ENCODE data around the gene GRIN2C.
A peak's percentile ranks its signal among the peaks of the same experiment; 100 is the strongest.

Gene GRIN2C

DNA sequence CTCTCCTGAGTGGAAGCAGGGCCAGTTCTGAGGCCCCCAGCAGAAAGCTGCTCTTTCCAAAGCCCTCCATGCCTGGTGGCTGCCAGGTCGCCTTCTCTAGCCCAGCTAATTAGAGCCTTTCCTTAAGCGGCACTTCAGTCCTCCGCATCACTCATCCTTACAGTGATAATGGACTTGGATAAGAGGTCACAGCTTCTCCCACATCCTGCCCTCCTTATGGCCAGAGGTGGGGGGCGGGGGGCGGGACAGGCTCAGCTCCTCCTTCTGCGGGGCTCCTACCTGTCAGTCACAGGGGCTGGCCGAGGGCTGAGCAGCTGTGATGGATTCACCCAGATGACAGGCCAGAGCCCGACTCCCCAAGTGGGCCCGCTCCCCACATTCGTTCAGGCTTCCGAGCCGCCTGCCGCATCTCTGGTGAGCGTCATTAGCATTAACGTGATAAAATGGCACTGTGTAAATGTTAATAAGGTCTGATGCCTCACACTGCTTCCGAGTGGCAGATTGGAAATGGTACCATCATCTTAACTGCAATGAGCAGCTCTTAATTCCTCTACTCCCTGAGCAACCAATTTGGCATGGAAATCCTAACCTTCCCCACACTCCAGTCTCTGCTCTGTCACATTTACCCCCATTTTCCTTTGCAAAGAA lies 41.3 kb downstream of the GRIN2C start:
- DNase-seq: no peak

DNA sequence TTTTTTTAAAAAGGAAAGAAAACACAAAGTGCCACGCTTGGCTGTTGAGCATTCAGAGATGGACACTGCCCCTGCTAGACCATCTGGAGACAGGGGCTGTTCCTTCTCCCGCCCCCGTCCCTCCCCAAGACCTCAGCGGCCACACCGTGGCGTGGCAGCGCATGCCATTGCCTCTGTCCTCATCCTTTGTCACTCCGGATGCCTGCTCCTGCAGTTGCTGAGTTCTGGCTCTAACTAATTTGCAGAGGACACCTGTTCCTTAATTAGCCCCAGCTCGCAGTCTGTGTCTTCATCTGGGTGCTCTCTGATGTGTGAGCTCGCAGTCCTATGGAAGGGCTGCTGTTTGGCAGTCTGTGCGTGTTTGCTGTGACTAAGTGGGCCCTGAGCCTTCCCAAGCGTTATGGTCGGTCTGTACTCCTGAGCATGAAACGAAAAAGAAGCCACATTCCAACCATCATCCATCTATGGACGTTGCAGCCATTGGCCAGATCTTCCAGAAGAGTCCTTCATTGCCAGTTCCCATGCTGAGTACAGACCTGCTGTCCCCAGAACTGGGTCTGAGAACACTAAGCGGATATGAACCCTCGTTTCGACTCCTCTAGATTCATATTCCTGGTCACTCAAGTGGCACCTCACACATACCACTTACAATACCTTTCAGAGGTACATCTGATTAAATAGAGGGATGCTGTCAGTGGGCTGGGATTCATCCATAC lies 42.6 kb downstream of the GRIN2C start:
- no peak for DNase-seq

GRCh38 chr17:74815550-74816370 lies 43.9 kb downstream of the GRIN2C start:
- DNase-seq: peak in 1 of 2 experiments; percentile 11

- no peak for DNase-seq
These were observed 44.6 kb downstream of the GRIN2C start for GRCh38 chr17:74815067-74815466.

GRCh38 chr17:74814453-74814852 lies 45.2 kb downstream of the GRIN2C start:
- no peak for DNase-seq

- DNase-seq: no peak
These were observed 47.3 kb downstream of the GRIN2C start for GRCh38 chr17:74812109-74813009.

DNA sequence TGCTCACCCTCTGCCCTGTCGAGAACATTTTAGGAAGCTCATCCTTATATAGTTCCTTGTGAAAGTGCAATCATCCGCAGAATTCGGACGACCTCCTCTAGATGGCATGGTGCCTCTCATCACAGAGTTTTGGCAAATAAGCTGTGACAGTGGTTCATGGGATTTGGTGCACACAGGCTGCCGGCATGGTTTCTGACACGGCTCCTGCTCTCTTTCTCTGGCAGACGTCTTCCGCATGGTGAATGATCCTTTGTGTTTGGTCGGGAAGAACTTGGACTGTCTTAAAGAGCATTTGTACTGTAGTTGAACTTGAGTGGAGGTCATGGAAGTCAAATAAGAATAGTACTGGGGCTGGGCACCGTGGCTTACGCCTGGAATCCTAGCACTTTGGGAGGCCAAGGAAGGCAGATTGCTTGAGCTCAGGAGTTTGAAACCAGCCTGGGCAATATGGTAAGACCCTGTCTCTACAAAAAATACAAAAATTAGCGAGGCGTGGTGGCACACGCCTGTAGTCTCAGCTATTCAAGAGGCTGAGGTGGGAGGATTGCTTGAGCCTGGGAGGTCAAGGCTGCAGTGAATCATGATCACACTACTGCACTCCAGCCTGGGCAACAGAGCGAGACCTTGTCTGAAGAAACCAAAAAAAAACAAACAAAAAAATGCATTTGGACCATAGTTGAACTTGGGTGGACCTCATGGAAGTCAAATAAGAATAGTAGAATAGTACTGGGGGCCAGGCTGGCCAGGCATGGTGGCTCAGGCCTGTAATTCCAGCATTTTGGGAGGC lies 48.8 kb downstream of the GRIN2C start:
- DNase-seq: no peak

GRCh38 chr17:74808714-74809430 lies 50.8 kb downstream of the GRIN2C start:
- peak in 1 of 2 experiments; percentile 45 for DNase-seq

- DNase-seq: peak in 1 of 2 experiments; percentile 22
These were observed 51.8 kb downstream of the GRIN2C start for GRCh38 chr17:74807925-74808324.

DNA sequence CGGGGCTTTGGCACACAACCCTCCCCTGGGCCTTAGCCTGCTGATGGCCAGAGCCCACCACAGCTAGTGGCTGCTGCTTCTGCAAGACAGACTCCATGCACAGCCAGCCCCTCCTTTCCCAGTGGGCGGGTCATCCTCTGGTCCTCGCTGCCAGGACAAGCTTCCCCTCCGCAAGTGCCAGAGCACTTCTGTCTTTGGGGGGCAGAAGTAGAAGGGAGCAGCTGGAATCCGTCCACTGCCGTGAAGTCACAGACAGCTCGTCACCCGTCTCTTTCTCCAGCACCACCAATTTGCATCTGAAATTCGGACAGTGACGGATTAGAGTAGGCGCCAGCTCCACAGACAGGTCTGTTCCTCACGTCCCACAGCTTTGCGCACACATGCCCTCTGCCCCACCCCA lies 52.2 kb downstream of the GRIN2C start:
- no peak for DNase-seq

DNA sequence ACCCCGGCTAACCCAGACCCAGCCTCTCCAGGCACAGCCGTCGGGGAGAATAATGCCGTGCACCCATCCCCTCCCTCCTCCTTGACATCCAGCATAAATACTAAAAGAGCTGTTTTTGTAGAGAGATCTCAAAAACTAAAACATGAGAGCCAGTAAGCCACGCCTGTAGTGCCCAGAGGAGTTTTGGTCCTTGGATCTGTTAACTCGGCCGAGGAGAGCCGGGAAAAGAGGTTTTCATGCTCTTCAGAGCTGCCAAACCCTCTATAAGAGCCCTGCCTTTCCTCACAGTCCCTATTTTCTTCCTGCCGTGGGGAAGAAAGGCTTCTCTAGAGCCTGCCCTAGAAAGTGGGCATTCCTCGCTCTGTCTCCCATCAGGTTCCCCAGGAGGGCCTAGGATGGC lies 53.4 kb downstream of the GRIN2C start:
- DNase-seq: no peak

GRCh38 chr17:74805591-74805991 lies 54.1 kb downstream of the GRIN2C start:
- no peak for DNase-seq

DNA sequence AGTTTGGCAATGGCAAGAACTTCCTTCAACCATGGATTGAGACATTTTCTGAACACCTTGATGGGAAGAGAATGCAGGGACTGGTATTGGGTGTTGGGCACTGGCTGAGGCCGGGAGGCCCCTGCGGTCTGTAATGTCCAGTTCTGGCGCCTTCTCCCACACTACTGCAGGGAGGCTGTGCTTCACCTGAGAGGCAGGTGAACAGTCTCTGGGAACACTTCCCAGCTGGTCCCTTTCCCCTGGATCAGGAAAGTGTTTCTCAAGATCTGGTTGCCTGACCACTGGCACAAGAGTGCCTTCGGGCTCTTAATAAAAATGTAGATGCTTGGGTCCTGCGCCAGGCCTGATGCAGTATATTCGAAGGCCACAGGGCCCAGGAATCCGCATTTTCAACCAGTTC lies 55.0 kb downstream of the GRIN2C start:
- no peak for DNase-seq

DNA sequence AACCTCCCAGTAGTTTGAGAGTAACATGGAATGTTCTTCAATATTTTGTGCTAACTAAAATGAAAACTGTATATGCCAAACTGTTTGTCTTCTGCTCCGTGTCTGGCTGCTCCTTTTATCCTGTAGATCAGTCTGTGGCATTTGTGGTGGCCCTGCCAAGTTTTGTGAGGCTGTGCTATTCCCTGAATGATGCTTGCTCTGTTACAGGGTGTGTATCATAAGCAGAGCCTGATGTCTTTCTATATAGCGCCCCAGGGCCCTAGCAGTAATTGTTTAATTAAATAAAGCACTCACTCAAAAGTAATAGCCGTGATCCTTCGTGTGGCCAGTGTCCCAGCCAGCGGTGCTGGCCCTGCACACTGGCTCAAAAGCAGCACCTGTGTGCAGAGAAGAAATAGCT lies 55.7 kb downstream of the GRIN2C start:
- DNase-seq: no peak

DNA sequence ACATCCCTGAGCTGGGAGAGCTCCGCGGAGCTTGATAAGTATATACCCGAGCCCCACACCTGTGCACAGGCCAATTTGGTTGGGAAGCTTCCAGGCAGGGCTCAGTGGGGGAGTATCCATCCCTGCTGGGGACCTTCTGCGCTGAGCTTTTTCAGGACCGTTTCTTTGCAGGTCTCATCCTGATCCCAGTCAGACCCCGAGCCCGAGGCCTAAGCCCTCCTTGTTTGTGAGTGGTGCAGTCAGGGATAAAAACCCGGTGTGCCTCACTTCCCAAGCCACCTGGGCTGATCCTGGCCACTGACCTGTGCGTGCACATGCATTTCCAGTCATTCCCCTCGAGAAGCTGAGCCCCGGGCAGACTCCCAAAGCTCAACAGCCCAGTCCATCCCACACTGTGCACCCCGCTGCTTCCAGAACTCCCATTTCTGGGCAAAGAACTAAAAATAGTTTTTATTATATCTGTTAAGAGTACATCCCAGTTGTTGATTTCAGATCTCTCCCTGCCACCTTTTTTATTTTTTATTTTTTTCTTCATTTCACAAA lies 56.2 kb downstream of the GRIN2C start:
- DNase-seq: no peak

DNA sequence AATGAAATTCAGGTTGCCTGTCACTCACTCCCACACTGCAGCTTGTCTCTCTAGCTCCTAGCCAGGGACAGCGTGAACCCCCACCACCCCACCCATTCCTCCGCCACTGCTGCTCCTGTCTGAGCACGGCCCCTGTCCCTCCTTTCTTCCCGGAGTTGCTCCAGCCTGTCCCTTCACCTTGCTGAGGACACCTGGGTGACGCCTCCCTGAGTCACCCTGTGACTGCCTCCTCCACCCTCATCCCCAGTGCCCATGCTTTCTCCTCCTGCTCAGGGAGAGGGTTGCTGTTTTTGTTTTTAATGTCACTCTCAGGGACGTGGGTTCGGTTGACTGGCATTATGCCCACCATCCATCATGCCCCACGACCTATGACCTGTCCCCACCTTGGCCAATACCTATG lies 57.8 kb downstream of the GRIN2C start:
- DNase-seq: no peak

- DNase-seq: no peak
These were observed 59.2 kb downstream of the GRIN2C start for GRCh38 chr17:74800531-74800930.

DNA sequence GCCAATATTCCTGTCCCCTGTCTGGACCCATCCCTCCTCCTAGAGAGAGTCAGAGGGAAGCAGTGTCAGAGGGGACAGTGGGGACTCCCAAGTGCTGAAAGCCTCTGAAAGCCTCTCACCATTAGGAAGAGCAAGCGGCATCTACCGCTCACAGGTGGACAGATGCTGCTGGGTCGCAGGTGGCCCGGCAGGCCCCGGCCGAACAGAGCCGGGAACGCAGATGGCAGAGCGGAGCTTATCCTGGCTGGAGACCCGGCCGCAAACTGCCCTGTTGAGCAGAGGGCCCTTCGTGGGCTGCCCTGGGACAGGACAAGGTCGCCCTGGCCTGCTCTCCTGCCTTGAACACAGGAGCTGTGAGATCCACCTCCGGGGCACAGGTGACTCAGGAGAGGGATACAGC lies 60.6 kb downstream of the GRIN2C start:
- DNase-seq: no peak

DNA sequence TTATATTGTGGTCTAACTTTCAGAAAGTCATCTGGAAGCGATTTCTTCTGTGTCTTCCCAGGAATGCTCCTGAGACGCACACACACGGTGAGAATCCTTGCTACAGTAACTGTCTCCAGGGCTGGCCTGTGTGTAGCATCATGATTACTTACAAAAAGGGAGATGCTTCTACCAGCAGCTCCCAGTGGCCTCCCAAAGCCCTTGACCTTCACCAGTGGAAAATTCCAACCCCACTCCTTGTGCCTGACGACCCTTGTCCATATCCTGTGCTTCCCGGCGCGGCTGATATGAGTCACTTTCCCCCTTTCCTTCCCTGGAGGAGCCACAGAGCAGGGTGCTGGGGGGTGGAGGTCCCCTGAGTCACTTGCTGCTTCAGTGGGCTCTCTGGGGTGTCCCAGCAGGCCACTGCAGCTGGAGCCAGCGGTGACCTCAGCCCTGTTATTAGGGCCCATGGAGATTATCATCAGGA lies 61.4 kb downstream of the GRIN2C start:
- DNase-seq: no peak

DNA sequence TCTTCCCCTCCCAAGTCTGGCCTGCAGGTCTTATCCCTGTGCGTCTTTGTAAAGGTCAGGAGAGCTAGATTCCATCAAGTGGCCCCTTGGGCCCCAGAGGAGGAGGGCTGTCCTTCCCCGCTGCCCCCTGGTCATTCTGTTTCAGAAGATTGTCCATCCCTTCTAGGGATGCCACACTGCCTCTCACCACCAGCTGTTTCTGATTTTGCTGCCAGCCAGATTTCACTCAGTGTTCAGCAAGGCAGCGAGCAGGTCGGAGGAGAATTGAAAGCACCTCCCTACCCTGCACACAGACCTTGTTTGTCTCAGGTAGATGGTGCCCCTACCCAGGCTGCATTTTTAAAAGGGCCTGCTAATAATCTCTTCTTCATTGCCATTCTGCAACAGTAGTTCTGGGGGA lies 61.9 kb downstream of the GRIN2C start:
- no peak for DNase-seq

- DNase-seq: no peak
These were observed 62.8 kb downstream of the GRIN2C start for GRCh38 chr17:74796866-74797265.

All from AML-193 (cell line).